GM23338 (cell line): ENCODE data around the gene DCBLD2. TPM values are rescaled to one million over a fixed set of nuclear protein-coding genes. Genes with fewer than 3 reads are reported as not detected.
A peak's percentile ranks its signal among the peaks of the same experiment; 100 is the strongest.

Experiments used
- ATAC-seq: fragments of 200-7000 bp; cut with Tn5 transposase; 3 replicates; pipeline ENCODE4 v1.9.1; 2020
- DNase-seq: peaks from one replicate; pipeline ENCODE4 v3.0.0-alpha.2; 2015; ENCODE audit warnings: low spot score
- H2AFZ ChIP-seq: fragments of 200-600 bp; sonication (generic); 2 replicates; pipeline ENCODE4 v1.8.0; 2016; ENCODE audit warnings: antibody characterized with exemption, mild to moderate bottlenecking, moderate library complexity
- H3F3A ChIP-seq: fragments of 200-600 bp; sonication (generic); replicated peaks from 2 replicates; pipeline ENCODE4 v1.8.0; 2017; ENCODE audit warnings: antibody characterized with exemption, mixed run types, low read depth
- H3K27ac ChIP-seq: fragments of 200-600 bp; sonication (generic); 2 replicates; pipeline ENCODE4 v1.6.1; 2016; ENCODE audit warnings: low read depth
- H3K27me3 ChIP-seq: fragments of 200-600 bp; sonication (generic); 2 replicates; pipeline ENCODE4 v1.8.0; 2016; ENCODE audit warnings: mild to moderate bottlenecking, mixed run types, moderate library complexity; ENCODE audit not compliant: insufficient read depth
- H3K36me3 ChIP-seq: fragments of 200-600 bp; sonication (generic); 2 replicates; pipeline ENCODE4 v1.8.0; 2016; ENCODE audit warnings: mild to moderate bottlenecking; ENCODE audit not compliant: insufficient read depth
- H3K4me1 ChIP-seq: fragments of 200-600 bp; sonication (generic); 2 replicates; pipeline ENCODE4 v1.8.0; 2016; ENCODE audit warnings: mild to moderate bottlenecking, moderate library complexity; ENCODE audit not compliant: insufficient read depth
- H3K4me2 ChIP-seq: fragments of 200-600 bp; sonication (generic); 2 replicates; pipeline ENCODE4 v1.7.1; 2017; ENCODE audit warnings: mixed run types
- H3K4me3 ChIP-seq: fragments of 200-600 bp; sonication (generic); 2 replicates; pipeline ENCODE4 v1.6.1; 2016; ENCODE audit warnings: mixed run types
- H3K79me2 ChIP-seq: fragments of 200-600 bp; sonication (generic); replicated peaks from 2 replicates; pipeline ENCODE4 v1.8.0; 2017; ENCODE audit warnings: mild to moderate bottlenecking; ENCODE audit not compliant: insufficient read depth
- H3K9me2 ChIP-seq: fragments of 200-600 bp; sonication (generic); 2 replicates; pipeline ENCODE4 v1.8.0; 2017; ENCODE audit not compliant: insufficient read depth
- H4K20me1 ChIP-seq: fragments of 200-600 bp; sonication (generic); replicated peaks from 2 replicates; pipeline ENCODE4 v1.8.0; 2017; ENCODE audit warnings: mild to moderate bottlenecking; ENCODE audit not compliant: insufficient read depth
- H3K27ac Mint-ChIP-seq: 2 replicates; pipeline ENCODE4 v1.8.0; 2020; ENCODE audit warnings: inconsistent platforms, mild to moderate bottlenecking, moderate library complexity, mixed read lengths
- H3K27me3 Mint-ChIP-seq: 3 replicates; pipeline ENCODE4 v1.8.0; 2022; ENCODE audit warnings: low read depth, mild to moderate bottlenecking, moderate library complexity, mixed read lengths, inconsistent platforms; ENCODE audit not compliant: insufficient read depth, poor library complexity
- H3K36me3 Mint-ChIP-seq: 3 replicates; pipeline ENCODE4 v1.8.0; 2021; ENCODE audit warnings: low read depth, mild to moderate bottlenecking, inconsistent platforms, moderate library complexity, mixed read lengths
- H3K4me1 Mint-ChIP-seq: 3 replicates; pipeline ENCODE4 v1.8.0; 2020; ENCODE audit warnings: mild to moderate bottlenecking, inconsistent platforms, mixed read lengths
- H3K4me3 Mint-ChIP-seq: 3 replicates; pipeline ENCODE4 v1.8.0; 2021; ENCODE audit warnings: moderate library complexity, mild to moderate bottlenecking, inconsistent platforms, mixed read lengths
- H3K9me3 Mint-ChIP-seq: 3 replicates; pipeline ENCODE4 v1.8.0; 2020; ENCODE audit warnings: moderate library complexity, mild to moderate bottlenecking, inconsistent platforms, mixed read lengths
- EZH2 ChIP-seq: fragments of 200-600 bp; sonication (generic); IDR thresholded peaks from one replicate; pipeline ENCODE4 v1.8.0; 2017; ENCODE audit warnings: antibody characterized with exemption, mild to moderate bottlenecking, low read depth; ENCODE audit not compliant: unreplicated experiment
- EZH2phosphoT487 ChIP-seq: fragments of 200-600 bp; sonication (generic); IDR thresholded peaks from one replicate; pipeline ENCODE4 v1.8.1; 2018; ENCODE audit warnings: antibody characterized with exemption; ENCODE audit not compliant: unreplicated experiment
- JUNB ChIP-seq: IDR thresholded peaks from one replicate; pipeline ENCODE4 v1.6.1; 2016; ENCODE audit warnings: antibody characterized with exemption; ENCODE audit not compliant: unreplicated experiment
- NANOG ChIP-seq: IDR thresholded peaks from 2 replicates; pipeline ENCODE4 v1.6.1; 2016; ENCODE audit warnings: antibody characterized with exemption, borderline replicate concordance
- STAT1 ChIP-seq: IDR thresholded peaks from one replicate; pipeline ENCODE4 v1.6.1; 2016; ENCODE audit warnings: antibody characterized with exemption; ENCODE audit not compliant: unreplicated experiment
- ZNF114 ChIP-seq: fragments of 250-450 bp; sonication (Bioruptor Pico); IDR thresholded peaks from 2 replicates; pipeline ENCODE4 v1.5.0; 2020; ENCODE audit warnings: mild to moderate bottlenecking, moderate library complexity
- polyA plus RNA-seq: library from polyadenylated mRNA; unstranded; fragments of >200 nt; fragmentation: Nextera tagmentation; extraction: Ambion mirVana; gene quantifications from 2 replicates; pipeline ENCODE4 v1.2.1, GENCODE V29; 2016
- total RNA-seq: library from RNA; depleted of rRNA; stranded (reverse); fragments of >200 nt; shearing (Covaris generic); gene quantifications from 2 replicates; pipeline ENCODE4 v1.2.3, GENCODE V29; 2014
- TF ChIP-seq, protein P1 (sequence below), 2 experiments: fragments of 200-600 bp in 1 of 2; sonication (generic) in 1 of 2; conservative IDR thresholded peaks; 2 replicates each; pipeline versions ENCODE4 v1.5.1 to v1.6.1; 2016 to 2017; ENCODE audit warnings: antibody characterized with exemption in 2 of 2, low read depth in 2 of 2, mild to moderate bottlenecking in 2 of 2, moderate library complexity in 1 of 2
- TF ChIP-seq, protein P2 (sequence below): fragments of 250-450 bp; sonication (Bioruptor Pico); IDR thresholded peaks from 2 replicates; pipeline ENCODE4 v1.5.0; 2020; ENCODE audit warnings: mild to moderate bottlenecking, moderate library complexity

The DCBLD2 gene
- total and polyA plus RNA-seq, 2 experiments from 2014 or later = 25.9 to 69.7 TPM

DNA sequence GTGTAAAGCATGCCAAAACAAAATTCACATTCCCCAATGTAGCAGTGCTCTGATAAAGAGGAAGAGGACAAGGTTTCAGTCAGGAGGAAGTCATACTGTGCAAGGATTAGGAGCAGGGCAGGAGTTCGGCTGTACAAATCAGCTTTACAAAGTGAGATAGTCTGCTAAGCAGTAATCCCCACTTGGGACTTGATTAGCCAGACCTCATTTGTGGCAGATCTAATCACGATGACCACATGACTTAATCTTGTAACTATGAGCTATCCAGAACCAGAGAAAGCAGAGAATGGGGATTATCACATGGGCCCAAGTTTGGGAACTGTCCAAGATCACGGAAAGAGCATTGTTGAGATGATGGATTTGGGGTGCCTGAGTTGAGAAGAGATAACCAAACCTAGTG, 7.8 kb downstream of the DCBLD2 start:
- no peaks in the 10 kb centered on the region for H3K36me3 Mint-ChIP-seq
- H3K4me1 Mint-ChIP-seq = peaks cover 30% of the 10 kb centered on the region
- H3K27me3 Mint-ChIP-seq = no peaks in the 10 kb centered on the region
- H3K9me3 Mint-ChIP-seq = no peaks in the 10 kb centered on the region
- H2AFZ ChIP-seq = no peak overlapping the region
- DNase-seq (no peak), ATAC-seq (peak; percentile 26; the same call in 2 of the 3 replicates)
- H3K4me3 Mint-ChIP-seq = no peak overlapping the region; the same call in 2 of the 3 replicates
- H3K4me1 ChIP-seq = peaks cover 61% of the 10 kb centered on the region
- H3F3A ChIP-seq = no peaks in the 10 kb centered on the region
- no peaks in the 10 kb centered on the region for H3K27me3 ChIP-seq
- no peaks in the 10 kb centered on the region for H3K9me2 ChIP-seq
- TF ChIP-seq NANOG = no peak
- TF ChIP-seq, protein P1, sequence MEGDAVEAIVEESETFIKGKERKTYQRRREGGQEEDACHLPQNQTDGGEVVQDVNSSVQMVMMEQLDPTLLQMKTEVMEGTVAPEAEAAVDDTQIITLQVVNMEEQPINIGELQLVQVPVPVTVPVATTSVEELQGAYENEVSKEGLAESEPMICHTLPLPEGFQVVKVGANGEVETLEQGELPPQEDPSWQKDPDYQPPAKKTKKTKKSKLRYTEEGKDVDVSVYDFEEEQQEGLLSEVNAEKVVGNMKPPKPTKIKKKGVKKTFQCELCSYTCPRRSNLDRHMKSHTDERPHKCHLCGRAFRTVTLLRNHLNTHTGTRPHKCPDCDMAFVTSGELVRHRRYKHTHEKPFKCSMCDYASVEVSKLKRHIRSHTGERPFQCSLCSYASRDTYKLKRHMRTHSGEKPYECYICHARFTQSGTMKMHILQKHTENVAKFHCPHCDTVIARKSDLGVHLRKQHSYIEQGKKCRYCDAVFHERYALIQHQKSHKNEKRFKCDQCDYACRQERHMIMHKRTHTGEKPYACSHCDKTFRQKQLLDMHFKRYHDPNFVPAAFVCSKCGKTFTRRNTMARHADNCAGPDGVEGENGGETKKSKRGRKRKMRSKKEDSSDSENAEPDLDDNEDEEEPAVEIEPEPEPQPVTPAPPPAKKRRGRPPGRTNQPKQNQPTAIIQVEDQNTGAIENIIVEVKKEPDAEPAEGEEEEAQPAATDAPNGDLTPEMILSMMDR (conservative IDR thresholded peaks at IDR 0.05; ENCODE audit: low read depth in 2 of 2) = no peak
- no peak overlapping the region; the same call in 1 of the 2 replicates for H3K27ac Mint-ChIP-seq
- H4K20me1 ChIP-seq = peaks cover 12% of the 10 kb centered on the region
- 0 out of 2 replicates have a peak overlapping the region, but pooled peaks have one; percentile 3 for H3K27ac ChIP-seq
- H3K36me3 ChIP-seq = no peaks in the 10 kb centered on the region
- no peak overlapping the region for H3K4me3 ChIP-seq
- H3K79me2 ChIP-seq = peaks cover 100% of the 10 kb centered on the region
- H3K4me2 ChIP-seq = no peak overlapping the region

DNA sequence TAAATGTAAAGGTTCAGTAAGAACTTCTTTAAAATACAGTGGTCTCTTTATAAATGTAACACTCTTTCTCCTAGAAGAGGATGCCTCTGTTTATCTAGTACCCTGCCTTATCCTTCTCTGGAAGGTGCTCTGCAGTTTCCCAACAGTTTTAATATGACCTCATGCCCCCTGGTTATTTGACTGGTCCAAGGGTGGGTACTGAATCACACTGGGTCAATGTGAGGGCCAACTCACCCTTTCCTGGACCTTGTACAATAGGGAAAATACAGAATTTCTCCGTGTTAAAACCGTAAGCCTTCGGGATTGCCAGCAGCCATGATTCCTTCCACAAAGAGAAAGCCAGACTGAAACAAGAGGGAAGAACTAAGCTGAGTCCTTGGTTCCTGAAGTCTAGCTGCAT, 9.2 kb downstream of the DCBLD2 start:
- Mint-ChIP-seq H3K27me3 (no peaks in the 10 kb centered on the region), H3K27ac (peak overlapping the region; percentile 16; the same call in 1 of the 2 replicates), H3K9me3 (no peaks in the 10 kb centered on the region), H3K4me1 (peaks cover 38% of the 10 kb centered on the region), H3K4me3 (no peak overlapping the region), H3K36me3 (no peaks in the 10 kb centered on the region)
- peaks cover 12% of the 10 kb centered on the region for H4K20me1 ChIP-seq
- ATAC-seq (no peak; the same call in 2 of the 3 replicates), DNase-seq (no peak)
- H3K27ac ChIP-seq = 0 out of 2 replicates have a peak overlapping the region, but pooled peaks have one; percentile 2
- H3K36me3 ChIP-seq = no peaks in the 10 kb centered on the region
- no peak overlapping the region for H2AFZ ChIP-seq
- no peak for TF ChIP-seq JUNB
- TF ChIP-seq STAT1 = no peak
- TF ChIP-seq ZNF114 = no peak
- TF ChIP-seq EZH2 = no peak
- TF ChIP-seq, protein P2, sequence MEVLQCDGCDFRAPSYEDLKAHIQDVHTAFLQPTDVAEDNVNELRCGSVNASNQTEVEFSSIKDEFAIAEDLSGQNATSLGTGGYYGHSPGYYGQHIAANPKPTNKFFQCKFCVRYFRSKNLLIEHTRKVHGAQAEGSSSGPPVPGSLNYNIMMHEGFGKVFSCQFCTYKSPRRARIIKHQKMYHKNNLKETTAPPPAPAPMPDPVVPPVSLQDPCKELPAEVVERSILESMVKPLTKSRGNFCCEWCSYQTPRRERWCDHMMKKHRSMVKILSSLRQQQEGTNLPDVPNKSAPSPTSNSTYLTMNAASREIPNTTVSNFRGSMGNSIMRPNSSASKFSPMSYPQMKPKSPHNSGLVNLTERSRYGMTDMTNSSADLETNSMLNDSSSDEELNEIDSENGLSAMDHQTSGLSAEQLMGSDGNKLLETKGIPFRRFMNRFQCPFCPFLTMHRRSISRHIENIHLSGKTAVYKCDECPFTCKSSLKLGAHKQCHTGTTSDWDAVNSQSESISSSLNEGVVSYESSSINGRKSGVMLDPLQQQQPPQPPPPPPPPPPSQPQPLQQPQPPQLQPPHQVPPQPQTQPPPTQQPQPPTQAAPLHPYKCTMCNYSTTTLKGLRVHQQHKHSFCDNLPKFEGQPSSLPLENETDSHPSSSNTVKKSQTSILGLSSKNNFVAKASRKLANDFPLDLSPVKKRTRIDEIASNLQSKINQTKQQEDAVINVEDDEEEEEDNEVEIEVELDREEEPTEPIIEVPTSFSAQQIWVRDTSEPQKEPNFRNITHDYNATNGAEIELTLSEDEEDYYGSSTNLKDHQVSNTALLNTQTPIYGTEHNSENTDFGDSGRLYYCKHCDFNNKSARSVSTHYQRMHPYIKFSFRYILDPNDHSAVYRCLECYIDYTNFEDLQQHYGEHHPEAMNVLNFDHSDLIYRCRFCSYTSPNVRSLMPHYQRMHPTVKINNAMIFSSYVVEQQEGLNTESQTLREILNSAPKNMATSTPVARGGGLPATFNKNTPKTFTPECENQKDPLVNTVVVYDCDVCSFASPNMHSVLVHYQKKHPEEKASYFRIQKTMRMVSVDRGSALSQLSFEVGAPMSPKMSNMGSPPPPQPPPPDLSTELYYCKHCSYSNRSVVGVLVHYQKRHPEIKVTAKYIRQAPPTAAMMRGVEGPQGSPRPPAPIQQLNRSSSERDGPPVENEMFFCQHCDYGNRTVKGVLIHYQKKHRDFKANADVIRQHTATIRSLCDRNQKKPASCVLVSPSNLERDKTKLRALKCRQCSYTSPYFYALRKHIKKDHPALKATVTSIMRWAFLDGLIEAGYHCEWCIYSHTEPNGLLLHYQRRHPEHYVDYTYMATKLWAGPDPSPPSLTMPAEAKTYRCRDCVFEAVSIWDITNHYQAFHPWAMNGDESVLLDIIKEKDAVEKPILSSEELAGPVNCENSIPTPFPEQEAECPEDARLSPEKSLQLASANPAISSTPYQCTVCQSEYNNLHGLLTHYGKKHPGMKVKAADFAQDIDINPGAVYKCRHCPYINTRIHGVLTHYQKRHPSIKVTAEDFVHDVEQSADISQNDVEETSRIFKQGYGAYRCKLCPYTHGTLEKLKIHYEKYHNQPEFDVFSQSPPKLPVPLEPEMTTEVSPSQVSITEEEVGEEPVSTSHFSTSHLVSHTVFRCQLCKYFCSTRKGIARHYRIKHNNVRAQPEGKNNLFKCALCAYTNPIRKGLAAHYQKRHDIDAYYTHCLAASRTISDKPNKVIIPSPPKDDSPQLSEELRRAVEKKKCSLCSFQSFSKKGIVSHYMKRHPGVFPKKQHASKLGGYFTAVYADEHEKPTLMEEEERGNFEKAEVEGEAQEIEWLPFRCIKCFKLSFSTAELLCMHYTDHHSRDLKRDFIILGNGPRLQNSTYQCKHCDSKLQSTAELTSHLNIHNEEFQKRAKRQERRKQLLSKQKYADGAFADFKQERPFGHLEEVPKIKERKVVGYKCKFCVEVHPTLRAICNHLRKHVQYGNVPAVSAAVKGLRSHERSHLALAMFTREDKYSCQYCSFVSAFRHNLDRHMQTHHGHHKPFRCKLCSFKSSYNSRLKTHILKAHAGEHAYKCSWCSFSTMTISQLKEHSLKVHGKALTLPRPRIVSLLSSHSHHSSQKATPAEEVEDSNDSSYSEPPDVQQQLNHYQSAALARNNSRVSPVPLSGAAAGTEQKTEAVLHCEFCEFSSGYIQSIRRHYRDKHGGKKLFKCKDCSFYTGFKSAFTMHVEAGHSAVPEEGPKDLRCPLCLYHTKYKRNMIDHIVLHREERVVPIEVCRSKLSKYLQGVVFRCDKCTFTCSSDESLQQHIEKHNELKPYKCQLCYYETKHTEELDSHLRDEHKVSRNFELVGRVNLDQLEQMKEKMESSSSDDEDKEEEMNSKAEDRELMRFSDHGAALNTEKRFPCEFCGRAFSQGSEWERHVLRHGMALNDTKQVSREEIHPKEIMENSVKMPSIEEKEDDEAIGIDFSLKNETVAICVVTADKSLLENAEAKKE (CRISPR knock-in tag) = no peak
- TF ChIP-seq EZH2phosphoT487 = no peak
- TF ChIP-seq NANOG = no peak
- no peak overlapping the region for H3K4me3 ChIP-seq
- peaks cover 100% of the 10 kb centered on the region for H3K79me2 ChIP-seq
- H3K4me2 ChIP-seq = peak overlapping the region; percentile 58; the same call in 1 of the 2 replicates
- peaks cover 64% of the 10 kb centered on the region for H3K4me1 ChIP-seq
- H3K27me3 ChIP-seq = no peaks in the 10 kb centered on the region
- no peaks in the 10 kb centered on the region for H3K9me2 ChIP-seq
- H3F3A ChIP-seq = no peaks in the 10 kb centered on the region
